Spleen (tissue), 7 donors: Measurements from ENCODE around the gene IFI27.

Experiments used
- CTCF ChIP-seq, 11 experiments: fragments of 200-600 bp in 7 of 11; fragments of 450-650 bp in 4 of 11; sonication (generic) in 4 of 11; IDR thresholded peaks in 8 of 11; conservative IDR thresholded peaks in 3 of 11; 1 replicate in 7 of 11; 2 replicates in 4 of 11; pipeline versions ENCODE4 v1.4.0 to v1.8.0; 2016 to 2021; ENCODE audit warnings: antibody characterized with exemption in 11 of 11, inconsistent platforms in 4 of 11, mild to moderate bottlenecking in 1 of 11
- POLR2A ChIP-seq, 3 donors: fragments of 450-650 bp; IDR thresholded peaks; one replicate each; pipeline ENCODE4 v1.5.1; 2017; ENCODE audit warnings: antibody characterized with exemption in 3 of 3, mild to moderate bottlenecking in 1 of 3
- POLR2AphosphoS5 ChIP-seq, 3 donors: sonication (generic); formaldehyde crosslinking; IDR thresholded peaks; one replicate each; pipeline ENCODE4 v1.5.1; 2017; ENCODE audit warnings: antibody characterized with exemption in 3 of 3
- donor health status: DM: no; HTN: no; CAD: no; lungs with moderate emphysema.
- donor health status: DM: no; HTN: no; CAD: no.
- donor health status: DM: no; HTN: no; CAD: no.

GRCh38 chr14:94062344-94062940 is 48.1 kb upstream of the IFI27 start:
- TF ChIP-seq CTCF (IDR thresholded peaks at IDR 0.05 in 8 of 11, conservative IDR thresholded peaks at IDR 0.05 in 3 of 11) (no peak), POLR2A (IDR thresholded peaks at IDR 0.05) (no peak), POLR2AphosphoS5 (IDR thresholded peaks at IDR 0.05) (no peak)
